H1 (cell line): ENCODE results near the gene ENTPD6. TPM values are rescaled to one million over a fixed set of nuclear protein-coding genes. Genes with fewer than 3 reads are reported as not detected.

Source experiments
- CTCF ChIA-PET: fragments of 300-600 bp; sonication (Branson Sonifier 250); formaldehyde crosslinking; loops from one replicate; lab custom pipeline; 2021; ENCODE audit not compliant: partially characterized antibody; lab: Charles Lee
- POLR2A ChIA-PET: fragments of 300-600 bp; sonication (Branson Sonifier 250); formaldehyde crosslinking; loops from one replicate; lab custom pipeline; 2021; ENCODE audit warnings: inconsistent platforms; ENCODE audit not compliant: partially characterized antibody; lab: Charles Lee
- DNase-seq, 2 experiments: peaks; one replicate each; pipeline versions ENCODE4 v3.0.0 to v3.0.0-alpha.2; 2010 to 2022; ENCODE audit warnings: low spot score in 2 of 2, low read depth in 1 of 2, mixed read lengths in 1 of 2
- FAIRE-seq: peaks from 2 replicates; lab custom pipeline; 2011; peaks lifted over from hg19 to GRCh38; lab: Jason Lieb, UNC
- H2AFZ ChIP-seq: 2 replicates; pipeline ENCODE4 v1.8.1; 2012; ENCODE audit warnings: low read length, inconsistent platforms
- H2AK5ac ChIP-seq: 2 replicates; pipeline ENCODE4 v1.6.1; 2013; ENCODE audit warnings: low read depth, low read length
- H2BK120ac ChIP-seq: replicated peaks from 2 replicates; pipeline ENCODE3; 2013; ENCODE audit warnings: low read depth, low read length, inconsistent platforms
- H2BK12ac ChIP-seq: 2 replicates; pipeline ENCODE4 v1.6.1; 2013; ENCODE audit warnings: low read depth, low read length
- H2BK15ac ChIP-seq: 2 replicates; pipeline ENCODE4 v1.6.1; 2013; ENCODE audit warnings: low read length
- H2BK20ac ChIP-seq: 2 replicates; pipeline ENCODE4 v1.6.1; 2013; ENCODE audit warnings: low read length
- H2BK5ac ChIP-seq: 2 replicates; pipeline ENCODE4 v1.6.1; 2013; ENCODE audit warnings: low read depth, low read length
- H3K14ac ChIP-seq: 2 replicates; pipeline ENCODE4 v1.6.1; 2013; ENCODE audit warnings: inconsistent platforms; ENCODE audit not compliant: insufficient read length
- H3K18ac ChIP-seq: 2 replicates; pipeline ENCODE4 v1.6.1; 2013; ENCODE audit warnings: low read length; ENCODE audit errors: extremely low read depth
- H3K23ac ChIP-seq: 2 replicates; pipeline ENCODE4 v1.6.1; 2013; ENCODE audit warnings: inconsistent platforms; ENCODE audit not compliant: insufficient read length
- H3K23me2 ChIP-seq: 2 replicates; pipeline ENCODE4 v1.6.1; 2013; ENCODE audit warnings: low read depth, low read length
- H3K27ac ChIP-seq: 2 replicates; pipeline ENCODE4 v1.6.1; 2011; ENCODE audit warnings: low read depth, low read length, inconsistent platforms
- H3K27me3 ChIP-seq, 4 experiments: replicated peaks in 1 of 4; 1 replicate in 1 of 4; 2 replicates in 3 of 4; pipeline versions ENCODE4 v1.6.1 to v1.8.1; 2011 to 2013; ENCODE audit warnings: low read length in 3 of 4, mild to moderate bottlenecking in 3 of 4, inconsistent platforms in 2 of 4, mixed read lengths in 2 of 4, moderate library complexity in 1 of 4; ENCODE audit not compliant: control insufficient read depth in 3 of 4, insufficient read depth in 3 of 4; ENCODE audit errors: extremely low read depth in 1 of 4
- H3K36me3 ChIP-seq, 4 experiments: 2 replicates each; pipeline versions ENCODE4 v1.6.1 to v1.8.1; 2011 to 2013; ENCODE audit warnings: mild to moderate bottlenecking in 4 of 4, low read length in 3 of 4, moderate library complexity in 2 of 4, control low read depth in 1 of 4, inconsistent platforms in 1 of 4; ENCODE audit not compliant: insufficient read depth in 4 of 4, control insufficient read depth in 2 of 4
- H3K4ac ChIP-seq: replicated peaks from 2 replicates; pipeline ENCODE3; 2013; ENCODE audit warnings: low read length, low read depth, mixed read lengths, inconsistent platforms; ENCODE audit not compliant: insufficient read length
- H3K4me1 ChIP-seq, 4 experiments: replicated peaks in 1 of 4; 1 replicate in 1 of 4; 2 replicates in 3 of 4; pipeline versions ENCODE4 v1.6.1 to v1.8.1; 2011 to 2013; ENCODE audit warnings: low read length in 3 of 4, inconsistent platforms in 2 of 4, mixed read lengths in 1 of 4; ENCODE audit not compliant: insufficient read depth in 4 of 4, control insufficient read depth in 3 of 4
- H3K4me2 ChIP-seq, 2 experiments: 2 replicates each; pipeline versions ENCODE4 v1.6.1 to v1.8.1; 2011 to 2013; ENCODE audit warnings: low read depth in 2 of 2, low read length in 2 of 2, control low read depth in 1 of 2, inconsistent platforms in 1 of 2, mild to moderate bottlenecking in 1 of 2; ENCODE audit not compliant: insufficient read depth in 1 of 2
- H3K4me3 ChIP-seq, 4 experiments: fragments of 200-600, 300-600 bp in 1 of 4; sonication (generic), shearing (Covaris generic), sonication (Bioruptor Twin) in 1 of 4; 2 replicates each; pipeline versions ENCODE4 v1.5.1 to v1.8.1; 2011 to 2016; ENCODE audit warnings: low read length in 4 of 4, low read depth in 3 of 4, control low read depth in 2 of 4, inconsistent platforms in 2 of 4, mild to moderate bottlenecking in 2 of 4, mixed read lengths in 1 of 4, moderate library complexity in 1 of 4; ENCODE audit not compliant: insufficient read depth in 2 of 4; ENCODE audit errors: extremely low read depth in 1 of 4
- H3K56ac ChIP-seq: replicated peaks from 2 replicates; pipeline ENCODE3; 2013; ENCODE audit warnings: low read depth, mild to moderate bottlenecking, mixed read lengths, low read length, inconsistent platforms; ENCODE audit not compliant: insufficient read length
- H3K79me1 ChIP-seq: 2 replicates; pipeline ENCODE4 v1.6.1; 2013; ENCODE audit warnings: low read depth, low read length, control low read depth
- H3K79me2 ChIP-seq, 2 experiments: 2 replicates each; pipeline versions ENCODE4 v1.6.1 to v1.8.1; 2012 to 2013; ENCODE audit warnings: low read length in 2 of 2, mild to moderate bottlenecking in 2 of 2, inconsistent platforms in 1 of 2; ENCODE audit not compliant: insufficient read depth in 2 of 2, control insufficient read depth in 1 of 2
- H3K9ac ChIP-seq, 4 experiments: replicated peaks in 1 of 4; 1 replicate in 1 of 4; 2 replicates in 3 of 4; pipeline versions ENCODE4 v1.6.1 to v1.8.1; 2011 to 2013; ENCODE audit warnings: low read depth in 3 of 4, low read length in 3 of 4, control low read depth in 2 of 4, mild to moderate bottlenecking in 2 of 4, moderate library complexity in 2 of 4, inconsistent platforms in 1 of 4; ENCODE audit errors: extremely low read depth in 1 of 4
- H3K9me3 ChIP-seq, 2 experiments: 2 replicates each; pipeline versions ENCODE4 v1.6.1 to v1.8.1; 2012 to 2013; ENCODE audit warnings: mild to moderate bottlenecking in 2 of 2, moderate library complexity in 2 of 2, control low read depth in 1 of 2, inconsistent platforms in 1 of 2, low read depth in 1 of 2, low read length in 1 of 2, mixed read lengths in 1 of 2; ENCODE audit not compliant: insufficient read depth in 2 of 2
- H4K20me1 ChIP-seq, 2 experiments: replicated peaks in 1 of 2; 2 replicates each; pipeline versions ENCODE3 to v1.8.1; 2011 to 2013; ENCODE audit warnings: inconsistent platforms in 2 of 2, low read length in 2 of 2, mild to moderate bottlenecking in 1 of 2; ENCODE audit not compliant: insufficient read depth in 2 of 2, control insufficient read depth in 1 of 2
- H4K5ac ChIP-seq: 2 replicates; pipeline ENCODE4 v1.6.1; 2013; ENCODE audit warnings: low read length, low read depth, mixed read lengths, inconsistent platforms; ENCODE audit not compliant: insufficient read length
- H4K8ac ChIP-seq: 2 replicates; pipeline ENCODE4 v1.8.0; 2013; ENCODE audit warnings: mild to moderate bottlenecking, moderate library complexity, low read length, inconsistent platforms; ENCODE audit not compliant: insufficient read depth; ENCODE audit errors: extremely low read depth
- H4K91ac ChIP-seq: replicated peaks from 2 replicates; pipeline ENCODE3; 2013; ENCODE audit warnings: low read length, mixed read lengths, inconsistent platforms; ENCODE audit not compliant: insufficient read length
- ASH2L ChIP-seq: fragments of 200-600, 300-600 bp; sonication (generic); IDR thresholded peaks from one replicate; pipeline ENCODE4 v1.7.1; 2017; ENCODE audit warnings: low read length
- CHD1 ChIP-seq: IDR thresholded peaks from 2 replicates; pipeline ENCODE4 v1.6.1; 2012; ENCODE audit warnings: low read depth, low read length, improper control_type of control experiment
- HDAC2 ChIP-seq, 2 experiments: fragments of 300-600 bp in 1 of 2; sonication (generic) in 1 of 2; IDR thresholded peaks; 2 replicates each; pipeline ENCODE4 v1.6.1; 2011 to 2012; ENCODE audit warnings: low read depth in 2 of 2, low read length in 2 of 2, mild to moderate bottlenecking in 2 of 2, moderate library complexity in 2 of 2, borderline replicate concordance in 1 of 2, inconsistent platforms in 1 of 2
- JUND ChIP-seq: IDR thresholded peaks from 2 replicates; pipeline ENCODE4 v1.6.1; 2011; ENCODE audit warnings: mild to moderate bottlenecking, improper control_type of control experiment, low read length
- RNF2 ChIP-seq: fragments of 200-900, 300-1000 bp; sonication (generic); IDR thresholded peaks from 2 replicates; pipeline ENCODE4 v1.7.1; 2016; ENCODE audit warnings: borderline replicate concordance, low read depth, mild to moderate bottlenecking, antibody characterized with exemption, low read length; ENCODE audit not compliant: poor library complexity, severe bottlenecking; ENCODE audit errors: missing control alignments
- SIRT6 ChIP-seq: IDR thresholded peaks from one replicate; pipeline ENCODE4 v1.7.1; 2012; ENCODE audit warnings: low read length, inconsistent platforms
- SIX5 ChIP-seq: IDR thresholded peaks from 2 replicates; pipeline ENCODE4 v1.6.1; 2011; ENCODE audit warnings: mild to moderate bottlenecking, low read depth, low read length
- TAF1 ChIP-seq: IDR thresholded peaks from 2 replicates; pipeline ENCODE4 v1.6.1; 2011; ENCODE audit warnings: mild to moderate bottlenecking, low read depth, low read length
- YY1 ChIP-seq: IDR thresholded peaks from 2 replicates; pipeline ENCODE4 v1.6.1; 2011; ENCODE audit warnings: low read depth, mild to moderate bottlenecking, low read length
- WGBS, 2 experiments: shearing (Covaris generic) in 1 of 2; methylation state at CpG; one replicate each; pipeline versions ENCODE4 v1.1.6 to v1.1.7; 2013 to 2015; ENCODE audit warnings: low lambda C conversion rate in 2 of 2, mixed read lengths in 2 of 2, inconsistent platforms in 1 of 2, low coverage in 1 of 2, missing lambda C conversion rate in 1 of 2; ENCODE audit not compliant: insufficient replicate concordance in 2 of 2, insufficient coverage in 1 of 2, insufficient read length in 1 of 2; ENCODE audit errors: extremely low coverage in 1 of 2, missing lambda C conversion rate in 1 of 2; 5-methylcytosine and 5-hydroxymethylcytosine counted together
- polyA plus RNA-seq, 7 experiments: library from polyadenylated mRNA; depleted of rRNA in 3 of 7; stranded (reverse) in 5 of 7; unstranded in 2 of 7; fragments of >200 nt in 5 of 7; fragments of 200-250 nt in 2 of 7; gene quantifications; 1 replicate in 5 of 7; 2 replicates in 1 of 7; 4 replicates in 1 of 7; pipeline versions ENCODE4 v1.2.1 to v1.2.3, GENCODE V29; 2011 to 2013; ENCODE audit warnings: missing spikeins in 2 of 7, mixed read lengths in 2 of 7
- total RNA-seq: library from RNA; stranded (reverse); fragmentation: NEBNext Ultra II Directional; extraction: Animal tissue kit (Norgen Biotek cat#: 25700); gene quantifications from 2 replicates; pipeline ENCODE4 v1.2.1, GENCODE V29; 2021
- TF ChIP-seq, protein P1 (sequence below): IDR thresholded peaks from 2 replicates; pipeline ENCODE4 v1.6.1; 2012; ENCODE audit warnings: low read length, inconsistent platforms
- TF ChIP-seq, protein P2 (sequence below): IDR thresholded peaks from 2 replicates; pipeline ENCODE4 v1.6.1; 2011; ENCODE audit warnings: low read length, improper control_type of control experiment

Gene ENTPD6
- total and polyA plus RNA-seq, 2 of the 8 experiments (the other 6 are each of a cell fraction or from before 2014, with no cell fraction given) = 47.8 to 57.3 TPM

DNA sequence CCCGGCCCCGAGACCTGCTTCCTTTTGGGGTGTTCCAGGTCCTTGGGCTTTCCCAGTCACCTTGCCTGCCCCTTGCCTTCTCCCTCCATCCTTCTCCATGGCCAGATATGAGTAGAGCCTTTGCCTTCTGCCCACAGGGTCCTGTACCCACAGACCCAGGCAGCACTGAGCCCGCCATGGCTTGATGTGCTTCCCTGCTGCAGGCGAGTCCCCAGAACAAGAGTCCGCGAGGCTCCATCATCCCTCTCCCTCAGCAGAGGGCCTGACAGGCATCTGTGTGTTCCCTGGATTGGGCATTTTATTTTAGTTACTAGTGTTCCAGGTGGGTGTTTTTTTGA, 74.3 kb downstream of the ENTPD6 start:
- Histone ChIP-seq H3K23ac (no peak overlapping the region), H3K79me2 (no peaks in the 10 kb centered on the region), H3K23me2 (no peaks in the 10 kb centered on the region), H2BK120ac (no peak overlapping the region), H4K5ac (no peak overlapping the region), H3K4ac (no peak overlapping the region), H2BK5ac (no peak overlapping the region), H3K9me3 (no peaks in the 10 kb centered on the region), H3K4me1 (no peaks in the 10 kb centered on the region; a peak in 2 of 7 replicates), H3K27me3 (no peaks in the 10 kb centered on the region), H3K14ac (no peak overlapping the region), H3K18ac (no peak overlapping the region), H2AK5ac (no peak overlapping the region), H4K20me1 (peaks cover 0 to 5% of the 10 kb centered on the region in 2 experiments), H3K4me2 (no peak overlapping the region), H4K91ac (no peak overlapping the region), H2BK20ac (no peak overlapping the region), H3K9ac (no peak overlapping the region), H2BK15ac (no peak overlapping the region), H3K56ac (no peak overlapping the region), H4K8ac (no peak overlapping the region), H3K4me3 (no peak overlapping the region), H2BK12ac (no peak overlapping the region), H3K79me1 (peaks cover 2% of the 10 kb centered on the region), H3K27ac (no peak overlapping the region), H2AFZ (no peak overlapping the region), H3K36me3 (peaks cover 5 to 23% (median 13%) of the 10 kb centered on the region in 4 experiments; a peak in 7 of 8 replicates)
- ChIA-PET POLR2A (interaction anchor here (1.6 kb wide), 1 partner anchor 9 kb away, joined by 5 read pairs; no protein-coding TSS in a partner anchor), CTCF (interaction anchor here (1.3 kb wide), 1 partner anchor 12 kb away, joined by 3 read pairs; no protein-coding TSS in a partner anchor)
- peak in 1 of 2 experiments; percentile 37 for DNase-seq
- no peak for FAIRE-seq
- 91% methylated on average over 6 of the region's 6 CpGs; no CpG with 5 or more reads in 1 of the 2 experiments for WGBS, 2 experiments
- no peak for TF ChIP-seq ASH2L
- TF ChIP-seq, protein P1, sequence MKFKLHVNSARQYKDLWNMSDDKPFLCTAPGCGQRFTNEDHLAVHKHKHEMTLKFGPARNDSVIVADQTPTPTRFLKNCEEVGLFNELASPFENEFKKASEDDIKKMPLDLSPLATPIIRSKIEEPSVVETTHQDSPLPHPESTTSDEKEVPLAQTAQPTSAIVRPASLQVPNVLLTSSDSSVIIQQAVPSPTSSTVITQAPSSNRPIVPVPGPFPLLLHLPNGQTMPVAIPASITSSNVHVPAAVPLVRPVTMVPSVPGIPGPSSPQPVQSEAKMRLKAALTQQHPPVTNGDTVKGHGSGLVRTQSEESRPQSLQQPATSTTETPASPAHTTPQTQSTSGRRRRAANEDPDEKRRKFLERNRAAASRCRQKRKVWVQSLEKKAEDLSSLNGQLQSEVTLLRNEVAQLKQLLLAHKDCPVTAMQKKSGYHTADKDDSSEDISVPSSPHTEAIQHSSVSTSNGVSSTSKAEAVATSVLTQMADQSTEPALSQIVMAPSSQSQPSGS = no peak
- no peak for TF ChIP-seq YY1
- no peak for TF ChIP-seq TAF1
- no peak for TF ChIP-seq RNF2
- no peak for TF ChIP-seq HDAC2 (IDR thresholded peaks at IDR 0.05; ENCODE audit: borderline replicate concordance in 1 of 2, low read depth in 2 of 2, low read length in 2 of 2)
- TF ChIP-seq SIX5 = no peak
- TF ChIP-seq, protein P2, sequence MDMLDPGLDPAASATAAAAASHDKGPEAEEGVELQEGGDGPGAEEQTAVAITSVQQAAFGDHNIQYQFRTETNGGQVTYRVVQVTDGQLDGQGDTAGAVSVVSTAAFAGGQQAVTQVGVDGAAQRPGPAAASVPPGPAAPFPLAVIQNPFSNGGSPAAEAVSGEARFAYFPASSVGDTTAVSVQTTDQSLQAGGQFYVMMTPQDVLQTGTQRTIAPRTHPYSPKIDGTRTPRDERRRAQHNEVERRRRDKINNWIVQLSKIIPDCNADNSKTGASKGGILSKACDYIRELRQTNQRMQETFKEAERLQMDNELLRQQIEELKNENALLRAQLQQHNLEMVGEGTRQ = no peak
- TF ChIP-seq SIRT6 = no peak
- TF ChIP-seq JUND = no peak
- TF ChIP-seq CHD1 = no peak
